NCI-H82 treated with DMSO at 0.1 percent for 48 hours (cell line): ENCODE results near the gene FBXW5.

Experiments
- DNase-seq: peaks from one replicate; lab custom pipeline; 2025; ENCODE audit not compliant: unreplicated experiment; lab: John Stamatoyannopoulos, UW

FBXW5 gene

GRCh38 chr9:136949817-136950655, 5.5 kb upstream of the FBXW5 start:
- DNase-seq, result peak; percentile 62

- no peak for DNase-seq
Observed at GRCh38 chr9:136949239-136949816, 4.8 kb upstream of the FBXW5 start.

- DNase-seq, result no peak
Observed at GRCh38 chr9:136947955-136948510, 3.5 kb upstream of the FBXW5 start.

- DNase-seq, result no peak
Observed at GRCh38 chr9:136947028-136947891, 2.7 kb upstream of the FBXW5 start.

GRCh38 chr9:136946228-136947027, 1.9 kb upstream of the FBXW5 start:
- DNase-seq, result no peak

- no peak for DNase-seq
Observed at GRCh38 chr9:136945333-136946227, 1.0 kb upstream of the FBXW5 start.

GRCh38 chr9:136944212-136944518, 373 bp downstream of the FBXW5 start:
- DNase-seq, result no peak

GRCh38 chr9:136943291-136944211, 987 bp downstream of the FBXW5 start:
- DNase-seq, result no peak

- no peak for DNase-seq
Observed at GRCh38 chr9:136942881-136943230, 1.7 kb downstream of the FBXW5 start.

GRCh38 chr9:136942112-136942880, 2.2 kb downstream of the FBXW5 start:
- no peak for DNase-seq

- DNase-seq, result no peak
Observed at GRCh38 chr9:136941231-136942111, 3.1 kb downstream of the FBXW5 start.

- no peak for DNase-seq
Observed at GRCh38 chr9:136940526-136941230, 3.9 kb downstream of the FBXW5 start.

GRCh38 chr9:136939996-136940525, 4.5 kb downstream of the FBXW5 start:
- no peak for DNase-seq

GRCh38 chr9:136939431-136939995, 5.0 kb downstream of the FBXW5 start:
- no peak for DNase-seq

- no peak for DNase-seq
Observed at GRCh38 chr9:136937186-136938001, 7.1 kb downstream of the FBXW5 start.
